Measurements from ENCODE around the gene MTERF1.

GRCh38 chr7:91837397-91838070, 43.0 kb downstream of the MTERF1 start:
- no peak for TF ChIP-seq CTCF (IDR thresholded peaks at IDR 0.05)
- TF ChIP-seq POLR2A (IDR thresholded peaks at IDR 0.05) = no peak
- no peak for TF ChIP-seq POLR2AphosphoS5 (IDR thresholded peaks at IDR 0.05; ENCODE audit: insufficient read depth in 1 of 2, low read depth in 1 of 2)

All from vagina (tissue), 2 donors.